HCT116 (cell line): Measurements from ENCODE around the gene ADAMTSL2.

ENCODE experiments used
- CBX3 ChIP-seq: IDR thresholded peaks from 2 replicates; pipeline ENCODE4 v1.6.1; 2012; ENCODE audit warnings: low read depth
- CEBPB ChIP-seq: IDR thresholded peaks from 2 replicates; pipeline ENCODE4 v1.6.1; 2012; ENCODE audit warnings: low read depth
- CTCF ChIP-seq, 3 experiments: fragments of 200-600 bp in 1 of 3; sonication (generic) in 1 of 3; IDR thresholded peaks in 2 of 3; conservative IDR thresholded peaks in 1 of 3; 2 replicates each; pipeline ENCODE4 v1.5.1; 2012 to 2017; ENCODE audit warnings: low read depth in 2 of 3, low read length in 2 of 3, antibody characterized with exemption in 1 of 3, borderline replicate concordance in 1 of 3, control low read depth in 1 of 3, mild to moderate bottlenecking in 1 of 3, mixed read lengths in 1 of 3, mixed run types in 1 of 3, moderate library complexity in 1 of 3; ENCODE audit not compliant: insufficient read depth in 1 of 3
- EGR1 ChIP-seq: IDR thresholded peaks from 2 replicates; pipeline ENCODE4 v1.6.1; 2012; ENCODE audit warnings: low read depth
- EZH2 ChIP-seq: fragments of 200-600 bp; sonication (generic); IDR thresholded peaks from 2 replicates; pipeline ENCODE4 v1.6.1; 2017; ENCODE audit warnings: antibody characterized with exemption, mixed run types
- EZH2phosphoT487 ChIP-seq: fragments of 200-600 bp; IDR thresholded peaks from 2 replicates; pipeline ENCODE4 v1.6.1; 2018; ENCODE audit warnings: antibody characterized with exemption, borderline replicate concordance
- POLR2A ChIP-seq: IDR thresholded peaks from 2 replicates; pipeline ENCODE4 v1.7.0; 2011; ENCODE audit warnings: borderline replicate concordance; ENCODE audit not compliant: insufficient read depth, insufficient read length; ENCODE audit errors: extremely low read depth
- POLR2AphosphoS5 ChIP-seq: IDR thresholded peaks from 2 replicates; pipeline ENCODE4 v1.6.1; 2011; ENCODE audit warnings: mild to moderate bottlenecking, low read depth, low read length, moderate library complexity
- REST ChIP-seq: IDR thresholded peaks from 2 replicates; pipeline ENCODE4 v1.6.1; 2012; ENCODE audit warnings: low read depth
- TCF7L2 ChIP-seq: IDR thresholded peaks from 2 replicates; pipeline ENCODE4 v1.7.0; 2011; ENCODE audit warnings: borderline replicate concordance, inconsistent platforms; ENCODE audit not compliant: insufficient read depth, insufficient read length; ENCODE audit errors: extremely low read depth
- ZFX ChIP-seq: fragments of 450-650 bp; IDR thresholded peaks from 2 replicates; pipeline ENCODE4 v1.6.1; 2017
- ZNF274 ChIP-seq: fragments of 200-500 bp; sonication (Bioruptor generic); IDR thresholded peaks from 2 replicates; pipeline ENCODE4 v1.6.1; 2014; ENCODE audit warnings: mild to moderate bottlenecking, low read depth, low read length, inconsistent platforms
- TF ChIP-seq, protein P1 (sequence below): IDR thresholded peaks from 2 replicates; pipeline ENCODE4 v1.6.1; 2012
- TF ChIP-seq, protein P2 (sequence below): IDR thresholded peaks from 2 replicates; pipeline ENCODE4 v1.6.1; 2012

DNA sequence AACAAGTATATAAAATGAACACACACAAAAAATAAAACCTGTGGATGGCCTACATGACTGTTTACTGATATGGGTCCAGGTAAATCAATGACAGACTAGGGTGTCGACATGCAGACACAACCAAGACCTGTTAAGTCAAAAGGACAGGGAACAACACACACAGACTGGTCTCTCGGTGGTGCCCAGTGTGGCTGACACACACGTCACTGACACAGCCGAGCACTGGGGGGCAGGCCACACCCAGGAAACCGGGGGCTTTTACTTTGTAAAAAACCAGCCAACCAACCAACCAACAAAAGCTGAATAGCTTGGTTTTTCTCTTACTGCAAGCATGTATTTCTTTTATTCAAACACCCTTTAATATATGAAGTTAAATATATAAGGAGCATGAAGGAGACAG, 69.7 kb downstream of the ADAMTSL2 start:
- TF ChIP-seq POLR2A = no peak
- no peak for TF ChIP-seq REST
- TF ChIP-seq ZNF274 = no peak
- TF ChIP-seq CTCF (IDR thresholded peaks at IDR 0.05 in 2 of 3, conservative IDR thresholded peaks at IDR 0.05 in 1 of 3; ENCODE audit: borderline replicate concordance in 1 of 3, insufficient read depth in 1 of 3, low read depth in 2 of 3, low read length in 2 of 3) = peak in 1 of 3 experiments; percentile 23; a peak in 1 of 6 replicates
- TF ChIP-seq CBX3 = no peak
- TF ChIP-seq CEBPB = no peak
- TF ChIP-seq EGR1 = no peak
- no peak for TF ChIP-seq POLR2AphosphoS5
- TF ChIP-seq, protein P1, sequence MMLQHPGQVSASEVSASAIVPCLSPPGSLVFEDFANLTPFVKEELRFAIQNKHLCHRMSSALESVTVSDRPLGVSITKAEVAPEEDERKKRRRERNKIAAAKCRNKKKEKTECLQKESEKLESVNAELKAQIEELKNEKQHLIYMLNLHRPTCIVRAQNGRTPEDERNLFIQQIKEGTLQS = no peak
- TF ChIP-seq EZH2 = no peak
- TF ChIP-seq, protein P2, sequence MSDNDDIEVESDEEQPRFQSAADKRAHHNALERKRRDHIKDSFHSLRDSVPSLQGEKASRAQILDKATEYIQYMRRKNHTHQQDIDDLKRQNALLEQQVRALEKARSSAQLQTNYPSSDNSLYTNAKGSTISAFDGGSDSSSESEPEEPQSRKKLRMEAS = no peak
- TF ChIP-seq ZFX = no peak
- no peak for TF ChIP-seq TCF7L2
- no peak for TF ChIP-seq EZH2phosphoT487
